Globus pallidus (tissue), 1 donor: ENCODE measurements around the gene TRIM7.
"Not testable (repeated sequence)": the region's sequence is repeated elsewhere in the genome, so short reads cannot be mapped to it uniquely, and the experiment has no call there.

Experiments
- DNase-seq: peaks from one replicate; pipeline ENCODE4 v3.0.0-alpha.2; 2015; ENCODE audit warnings: low spot score

Gene TRIM7

DNA sequence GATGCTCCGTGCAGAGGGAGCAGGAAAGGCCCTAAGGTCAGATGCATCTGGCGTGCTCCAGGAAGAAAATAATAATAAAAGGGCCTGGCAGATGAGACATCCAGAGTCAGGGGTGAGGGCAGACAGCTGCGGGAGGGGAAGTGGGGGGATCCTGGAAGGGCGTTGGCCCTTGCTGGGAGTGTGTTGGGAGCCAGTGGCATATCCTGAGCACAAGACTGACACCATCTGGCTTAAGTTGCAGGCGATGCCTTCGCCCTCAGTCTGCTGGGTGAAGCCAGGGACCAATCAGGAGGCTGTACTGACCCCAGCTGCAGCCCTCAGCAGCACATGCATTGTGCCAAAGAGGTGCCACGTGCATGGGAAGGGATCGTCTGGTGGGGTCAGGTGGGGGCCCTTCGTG, 53.9 kb downstream of the TRIM7 start:
- DNase-seq: no peak

- DNase-seq: no peak
Observed at GRCh38 chr5:181149806-181150733, 54.9 kb downstream of the TRIM7 start.

DNA sequence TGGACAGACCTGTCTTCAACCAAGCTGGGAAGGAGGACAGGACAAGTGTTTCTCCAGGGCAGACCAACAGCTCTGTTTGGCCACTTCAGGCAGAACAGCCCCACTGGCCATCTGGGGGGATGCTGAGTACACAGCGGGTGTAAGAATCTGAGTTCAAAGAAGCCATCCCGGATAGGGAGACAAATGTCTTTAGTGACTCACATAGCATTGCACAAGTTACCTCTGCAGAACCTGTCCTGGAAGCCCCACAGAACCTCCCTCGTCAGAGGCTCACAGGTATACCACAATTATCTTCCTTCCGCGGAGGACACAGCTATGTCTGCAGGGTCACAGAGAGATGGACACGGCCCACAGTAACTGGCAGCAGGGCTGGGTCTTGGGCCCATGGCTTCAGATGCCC, 55.6 kb downstream of the TRIM7 start:
- DNase-seq: no peak

- not testable (repeated sequence) for DNase-seq
Observed at GRCh38 chr5:181146927-181147636, 57.9 kb downstream of the TRIM7 start, which contains the start of gene OR2V2. Gene OR2V2, plus strand, starts transcription at chr5:181147586. Its CDS starts 7,357 bp downstream, at chr5:181154943.

GRCh38 chr5:181145133-181145532, 59.9 kb downstream of the TRIM7 start:
- no peak for DNase-seq
